GM18868 (cell line): ENCODE data around the gene SLC9A2.

ENCODE experiments used
- ATAC-seq: cut with Tn5 transposase; IDR thresholded peaks from one replicate; pipeline ENCODE4 v1.9.1; 2021; ENCODE audit warnings: mild to moderate bottlenecking, moderate library complexity; ENCODE audit not compliant: unreplicated experiment

Gene SLC9A2

GRCh38 chr2:102618452-102619413 is 620 bp upstream of the SLC9A2 start:
- peak; percentile 20 for ATAC-seq

- no peak for ATAC-seq
These were observed 979 bp downstream of the SLC9A2 start for GRCh38 chr2:102620332-102620731.

- no peak for ATAC-seq
These were observed 2.3 kb downstream of the SLC9A2 start for GRCh38 chr2:102621630-102622029.

- peak; percentile 55 for ATAC-seq
These were observed 3.3 kb downstream of the SLC9A2 start for GRCh38 chr2:102622646-102623045.

- no peak for ATAC-seq
These were observed 11.1 kb downstream of the SLC9A2 start for GRCh38 chr2:102630458-102630857.

GRCh38 chr2:102632380-102633175 is 13.2 kb downstream of the SLC9A2 start:
- peak; percentile 90 for ATAC-seq

- no peak for ATAC-seq
These were observed 15.5 kb downstream of the SLC9A2 start for GRCh38 chr2:102634831-102635241.

- no peak for ATAC-seq
These were observed 16.0 kb downstream of the SLC9A2 start for GRCh38 chr2:102635317-102635716.

GRCh38 chr2:102636283-102636907 is 17.0 kb downstream of the SLC9A2 start:
- no peak for ATAC-seq

- ATAC-seq, result no peak
These were observed 18.0 kb downstream of the SLC9A2 start for GRCh38 chr2:102637358-102637757.

GRCh38 chr2:102639429-102639828 is 20.1 kb downstream of the SLC9A2 start:
- no peak for ATAC-seq

- no peak for ATAC-seq
These were observed 32.8 kb downstream of the SLC9A2 start for GRCh38 chr2:102652126-102652525.

GRCh38 chr2:102657770-102658169 is 38.4 kb downstream of the SLC9A2 start:
- ATAC-seq, result peak; percentile 91

GRCh38 chr2:102660070-102660469 is 40.7 kb downstream of the SLC9A2 start:
- no peak for ATAC-seq

GRCh38 chr2:102660574-102660973 is 41.2 kb downstream of the SLC9A2 start:
- ATAC-seq, result no peak

GRCh38 chr2:102661846-102662245 is 42.5 kb downstream of the SLC9A2 start:
- no peak for ATAC-seq

- no peak for ATAC-seq
These were observed 43.5 kb downstream of the SLC9A2 start for GRCh38 chr2:102662833-102663232.

GRCh38 chr2:102663381-102663780 is 44.0 kb downstream of the SLC9A2 start:
- no peak for ATAC-seq

- peak; percentile 87 for ATAC-seq
These were observed 45.1 kb downstream of the SLC9A2 start for GRCh38 chr2:102664471-102664909.

GRCh38 chr2:102667072-102667471 is 47.7 kb downstream of the SLC9A2 start:
- peak; percentile 36 for ATAC-seq

GRCh38 chr2:102668171-102668570 is 48.8 kb downstream of the SLC9A2 start:
- no peak for ATAC-seq
